Measurements from ENCODE around the gene PPP5C. TPM values are rescaled to one million over a fixed set of nuclear protein-coding genes. Genes with fewer than 3 reads are reported as not detected.

PPP5C gene
- total RNA-seq, 4 donors from 2014 or later, result 24.1 to 68.4 (median 41.4) TPM

- TF ChIP-seq, protein P1, sequence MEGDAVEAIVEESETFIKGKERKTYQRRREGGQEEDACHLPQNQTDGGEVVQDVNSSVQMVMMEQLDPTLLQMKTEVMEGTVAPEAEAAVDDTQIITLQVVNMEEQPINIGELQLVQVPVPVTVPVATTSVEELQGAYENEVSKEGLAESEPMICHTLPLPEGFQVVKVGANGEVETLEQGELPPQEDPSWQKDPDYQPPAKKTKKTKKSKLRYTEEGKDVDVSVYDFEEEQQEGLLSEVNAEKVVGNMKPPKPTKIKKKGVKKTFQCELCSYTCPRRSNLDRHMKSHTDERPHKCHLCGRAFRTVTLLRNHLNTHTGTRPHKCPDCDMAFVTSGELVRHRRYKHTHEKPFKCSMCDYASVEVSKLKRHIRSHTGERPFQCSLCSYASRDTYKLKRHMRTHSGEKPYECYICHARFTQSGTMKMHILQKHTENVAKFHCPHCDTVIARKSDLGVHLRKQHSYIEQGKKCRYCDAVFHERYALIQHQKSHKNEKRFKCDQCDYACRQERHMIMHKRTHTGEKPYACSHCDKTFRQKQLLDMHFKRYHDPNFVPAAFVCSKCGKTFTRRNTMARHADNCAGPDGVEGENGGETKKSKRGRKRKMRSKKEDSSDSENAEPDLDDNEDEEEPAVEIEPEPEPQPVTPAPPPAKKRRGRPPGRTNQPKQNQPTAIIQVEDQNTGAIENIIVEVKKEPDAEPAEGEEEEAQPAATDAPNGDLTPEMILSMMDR (IDR thresholded peaks at IDR 0.05; ENCODE audit: low read depth), result no peak
Observed at GRCh38 chr19:46339446-46339845, 7.4 kb upstream of the PPP5C start.

GRCh38 chr19:46340051-46340659, 6.7 kb upstream of the PPP5C start:
- TF ChIP-seq, protein P1 (IDR thresholded peaks at IDR 0.05; ENCODE audit: low read depth), result no peak

GRCh38 chr19:46341937-46342336, 5.0 kb upstream of the PPP5C start:
- TF ChIP-seq, protein P1 (IDR thresholded peaks at IDR 0.05; ENCODE audit: low read depth), result no peak

GRCh38 chr19:46344363-46344762, 2.5 kb upstream of the PPP5C start:
- TF ChIP-seq, protein P1 (IDR thresholded peaks at IDR 0.05; ENCODE audit: low read depth), result no peak

DNA sequence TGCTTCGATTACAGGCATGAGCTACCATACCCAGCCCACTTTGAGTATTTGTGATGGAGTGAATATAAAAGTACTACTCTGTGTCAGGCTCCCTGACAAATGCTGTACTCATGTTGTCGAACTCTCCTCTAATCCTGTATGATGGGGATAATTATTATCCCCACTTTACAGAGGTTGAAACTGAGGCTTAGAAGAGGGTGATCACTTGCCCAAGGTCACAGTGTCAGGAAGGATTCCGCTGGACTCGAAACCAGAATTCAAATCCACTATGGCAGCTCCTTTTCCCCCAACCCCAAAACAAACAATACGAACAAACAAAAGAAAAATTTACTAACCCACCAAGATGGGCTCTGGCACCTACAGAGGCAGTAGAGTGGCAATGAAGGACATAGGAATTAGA, 1.7 kb upstream of the PPP5C start:
- TF ChIP-seq, protein P1 (IDR thresholded peaks at IDR 0.05; ENCODE audit: low read depth), result no peak

GRCh38 chr19:46347572-46347883, 641 bp downstream of the PPP5C start:
- TF ChIP-seq, protein P1 (IDR thresholded peaks at IDR 0.05; ENCODE audit: low read depth), result no peak

- TF ChIP-seq, protein P1 (IDR thresholded peaks at IDR 0.05; ENCODE audit: low read depth), result no peak
Observed at GRCh38 chr19:46347985-46348384, 1.1 kb downstream of the PPP5C start.

Data from subcutaneous adipose tissue (tissue), 4 donors.